Neural cell (in vitro differentiated cells): ENCODE results near the gene PAXIP1. TPM values are rescaled to one million over a fixed set of nuclear protein-coding genes. Genes with fewer than 3 reads are reported as not detected.

Experiments used
- H2AFZ ChIP-seq: fragments of 200-600, 300-800 bp; sonication (generic), shearing (Covaris generic); 2 replicates; pipeline ENCODE4 v1.6.0; 2014; ENCODE audit warnings: low read depth, mild to moderate bottlenecking, antibody characterized with exemption, low read length, moderate library complexity
- H3F3A ChIP-seq: fragments of 200-600 bp; shearing (Covaris generic); 2 replicates; pipeline ENCODE4 v1.6.1; 2016; ENCODE audit warnings: mild to moderate bottlenecking, moderate library complexity, mixed read lengths, antibody characterized with exemption, low read length; ENCODE audit not compliant: insufficient read depth, poor library complexity, severe bottlenecking
- H3K27ac ChIP-seq: fragments of 200-600, 300-800 bp; sonication (generic), shearing (Covaris generic); 2 replicates; pipeline ENCODE4 v1.5.1; 2014; ENCODE audit warnings: mild to moderate bottlenecking, low read length, moderate library complexity
- H3K27me3 ChIP-seq: fragments of 300-800, 200-600 bp; sonication (generic), shearing (Covaris generic); 2 replicates; pipeline ENCODE4 v1.6.0; 2014; ENCODE audit warnings: mild to moderate bottlenecking, low read depth, low read length, moderate library complexity; ENCODE audit not compliant: insufficient read depth
- H3K36me3 ChIP-seq: fragments of 300-800, 200-600 bp; sonication (generic), shearing (Covaris generic); 2 replicates; pipeline ENCODE4 v1.5.1; 2014; ENCODE audit warnings: mild to moderate bottlenecking, antibody characterized with exemption, low read length, moderate library complexity; ENCODE audit not compliant: insufficient read depth
- H3K4me2 ChIP-seq: fragments of 300-800, 200-600 bp; sonication (generic), shearing (Covaris generic); 2 replicates; pipeline ENCODE4 v1.6.0; 2014; ENCODE audit warnings: mild to moderate bottlenecking, low read length
- H3K4me3 ChIP-seq: fragments of 300-800, 200-600 bp; sonication (generic), shearing (Covaris generic); 2 replicates; pipeline ENCODE4 v1.5.1; 2014; ENCODE audit warnings: mild to moderate bottlenecking, low read length, moderate library complexity
- H3K79me2 ChIP-seq: fragments of 200-600 bp; shearing (Covaris generic); replicated peaks from 2 replicates; pipeline ENCODE4 v1.6.0; 2014; ENCODE audit warnings: mild to moderate bottlenecking, low read length, moderate library complexity; ENCODE audit not compliant: insufficient read depth
- H3K9ac ChIP-seq: fragments of 300-800, 200-600 bp; sonication (generic), shearing (Covaris generic); 2 replicates; pipeline ENCODE4 v1.6.1; 2016; ENCODE audit warnings: mild to moderate bottlenecking, low read length, mixed read lengths
- H3K9me2 ChIP-seq: fragments of 200-600 bp; shearing (Covaris generic); 2 replicates; pipeline ENCODE4 v1.6.1; 2016; ENCODE audit warnings: mild to moderate bottlenecking, low read length, mixed read lengths; ENCODE audit not compliant: insufficient read depth
- H3K9me3 ChIP-seq: fragments of 200-600, 300-800 bp; sonication (generic), shearing (Covaris generic); 2 replicates; pipeline ENCODE4 v1.6.1; 2016; ENCODE audit warnings: mild to moderate bottlenecking, mixed run types, low read length, moderate library complexity, mixed read lengths
- H4K20me1 ChIP-seq: fragments of 200-600 bp; shearing (Covaris generic); 2 replicates; pipeline ENCODE4 v1.6.1; 2016; ENCODE audit warnings: mild to moderate bottlenecking, mixed run types; ENCODE audit not compliant: insufficient read depth
- EP300 ChIP-seq: fragments of 450-650 bp; conservative IDR thresholded peaks from 2 replicates; pipeline ENCODE4 v1.6.1; 2014; ENCODE audit warnings: antibody characterized with exemption, mild to moderate bottlenecking, moderate library complexity; ENCODE audit not compliant: poor library complexity, severe bottlenecking
- EZH2 ChIP-seq: fragments of 200-600, 300-800 bp; shearing (Covaris generic), sonication (generic); IDR thresholded peaks from 2 replicates; pipeline ENCODE4 v1.6.1; 2014; ENCODE audit warnings: antibody characterized with exemption, low read length, borderline replicate concordance, mild to moderate bottlenecking; ENCODE audit not compliant: insufficient read depth, poor library complexity, severe bottlenecking
- MXI1 ChIP-seq: fragments of 450-650 bp; conservative IDR thresholded peaks from 2 replicates; pipeline ENCODE4 v1.6.1; 2014; ENCODE audit warnings: antibody characterized with exemption, mild to moderate bottlenecking; ENCODE audit not compliant: poor library complexity, severe bottlenecking
- POLR2AphosphoS5 ChIP-seq: IDR thresholded peaks from 2 replicates; pipeline ENCODE4 v1.6.1; 2012
- RAD21 ChIP-seq: fragments of 450-650 bp; conservative IDR thresholded peaks from 2 replicates; pipeline ENCODE4 v1.6.1; 2014; ENCODE audit warnings: antibody characterized with exemption, mild to moderate bottlenecking, moderate library complexity
- SMC3 ChIP-seq: fragments of 450-650 bp; conservative IDR thresholded peaks from 2 replicates; pipeline ENCODE4 v1.6.1; 2014; ENCODE audit warnings: antibody characterized with exemption, mild to moderate bottlenecking, moderate library complexity; ENCODE audit not compliant: poor library complexity
- TAF1 ChIP-seq: IDR thresholded peaks from 2 replicates; pipeline ENCODE4 v1.6.1; 2012; ENCODE audit warnings: low read depth
- polyA plus RNA-seq: library from polyadenylated mRNA; depleted of rRNA; stranded (reverse); fragments of >200 nt; gene quantifications from 2 replicates; pipeline ENCODE4 v1.2.3, GENCODE V29; 2014
- TF ChIP-seq, protein P1 (sequence below): fragments of 450-650 bp; IDR thresholded peaks from 2 replicates; pipeline ENCODE4 v1.5.1; 2014; ENCODE audit warnings: antibody characterized with exemption, mild to moderate bottlenecking, moderate library complexity; ENCODE audit not compliant: poor library complexity, severe bottlenecking
- TF ChIP-seq, protein P2 (sequence below): IDR thresholded peaks from 2 replicates; pipeline ENCODE4 v1.6.1; 2012; ENCODE audit warnings: borderline replicate concordance

The PAXIP1 gene
- polyA plus RNA-seq, 1 donor from 2014 or later = 14.4 TPM

DNA sequence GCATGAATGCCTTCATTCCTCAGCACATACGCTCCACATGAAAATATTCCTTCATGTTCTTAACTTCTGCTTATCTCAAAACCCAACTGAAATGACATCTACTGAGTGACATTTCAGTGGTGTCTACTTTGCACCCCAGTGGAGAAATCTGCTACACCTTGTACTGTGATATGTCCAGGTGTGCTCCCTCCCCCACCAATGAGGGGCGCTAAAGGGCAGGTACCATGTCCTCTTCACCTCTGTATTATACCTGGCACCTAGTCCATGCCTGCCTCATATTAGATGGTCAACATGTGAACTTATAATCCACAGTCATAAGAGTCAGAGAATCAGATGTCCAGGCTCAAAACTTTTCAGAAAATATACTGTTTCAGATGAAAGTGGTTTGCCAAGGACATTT lies 2.1 kb downstream of the PAXIP1 start:
- Histone ChIP-seq H3F3A (no peaks in the 10 kb centered on the region), H3K27me3 (no peaks in the 10 kb centered on the region), H3K4me2 (no peak overlapping the region), H3K9me3 (no peaks in the 10 kb centered on the region), H3K27ac (no peak overlapping the region), H3K36me3 (peaks cover 6% of the 10 kb centered on the region), H3K9me2 (no peaks in the 10 kb centered on the region), H3K79me2 (peaks cover 21% of the 10 kb centered on the region), H3K4me3 (no peak overlapping the region), H4K20me1 (no peaks in the 10 kb centered on the region), H2AFZ (no peak overlapping the region), H3K9ac (no peak overlapping the region)
- TF ChIP-seq EP300 = no peak
- TF ChIP-seq, protein P1, sequence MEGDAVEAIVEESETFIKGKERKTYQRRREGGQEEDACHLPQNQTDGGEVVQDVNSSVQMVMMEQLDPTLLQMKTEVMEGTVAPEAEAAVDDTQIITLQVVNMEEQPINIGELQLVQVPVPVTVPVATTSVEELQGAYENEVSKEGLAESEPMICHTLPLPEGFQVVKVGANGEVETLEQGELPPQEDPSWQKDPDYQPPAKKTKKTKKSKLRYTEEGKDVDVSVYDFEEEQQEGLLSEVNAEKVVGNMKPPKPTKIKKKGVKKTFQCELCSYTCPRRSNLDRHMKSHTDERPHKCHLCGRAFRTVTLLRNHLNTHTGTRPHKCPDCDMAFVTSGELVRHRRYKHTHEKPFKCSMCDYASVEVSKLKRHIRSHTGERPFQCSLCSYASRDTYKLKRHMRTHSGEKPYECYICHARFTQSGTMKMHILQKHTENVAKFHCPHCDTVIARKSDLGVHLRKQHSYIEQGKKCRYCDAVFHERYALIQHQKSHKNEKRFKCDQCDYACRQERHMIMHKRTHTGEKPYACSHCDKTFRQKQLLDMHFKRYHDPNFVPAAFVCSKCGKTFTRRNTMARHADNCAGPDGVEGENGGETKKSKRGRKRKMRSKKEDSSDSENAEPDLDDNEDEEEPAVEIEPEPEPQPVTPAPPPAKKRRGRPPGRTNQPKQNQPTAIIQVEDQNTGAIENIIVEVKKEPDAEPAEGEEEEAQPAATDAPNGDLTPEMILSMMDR = peak; percentile 16

DNA sequence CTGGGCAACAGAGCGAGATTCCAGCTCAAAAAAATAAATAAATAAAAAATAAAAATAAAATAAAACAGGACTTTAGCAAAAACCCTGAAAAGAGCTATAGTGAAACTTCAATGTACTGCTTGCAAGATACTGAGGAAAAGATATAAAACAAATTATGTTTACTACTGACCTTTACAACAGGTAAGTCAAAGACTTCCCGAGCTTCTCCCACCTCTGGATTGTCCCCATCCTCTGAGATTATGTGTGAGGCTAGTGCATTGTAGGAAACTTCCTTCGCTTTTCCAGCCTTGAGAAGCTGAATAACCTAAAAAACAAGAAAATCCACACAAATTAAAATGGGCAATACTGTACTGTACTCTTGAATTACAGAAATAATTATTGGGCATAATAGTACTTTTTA lies 4.4 kb downstream of the PAXIP1 start:
- H3K27me3 ChIP-seq = no peaks in the 10 kb centered on the region
- H3K27ac ChIP-seq = no peak overlapping the region
- H4K20me1 ChIP-seq = no peaks in the 10 kb centered on the region
- no peak overlapping the region for H3K4me2 ChIP-seq
- H3F3A ChIP-seq = no peaks in the 10 kb centered on the region
- no peaks in the 10 kb centered on the region for H3K9me3 ChIP-seq
- H3K79me2 ChIP-seq = peaks cover 15% of the 10 kb centered on the region
- H3K9ac ChIP-seq = no peak overlapping the region
- TF ChIP-seq EP300 = no peak
- TF ChIP-seq RAD21 = no peak
- TF ChIP-seq TAF1 = no peak
- TF ChIP-seq EZH2 = no peak
- TF ChIP-seq, protein P1 = no peak
- TF ChIP-seq, protein P2, sequence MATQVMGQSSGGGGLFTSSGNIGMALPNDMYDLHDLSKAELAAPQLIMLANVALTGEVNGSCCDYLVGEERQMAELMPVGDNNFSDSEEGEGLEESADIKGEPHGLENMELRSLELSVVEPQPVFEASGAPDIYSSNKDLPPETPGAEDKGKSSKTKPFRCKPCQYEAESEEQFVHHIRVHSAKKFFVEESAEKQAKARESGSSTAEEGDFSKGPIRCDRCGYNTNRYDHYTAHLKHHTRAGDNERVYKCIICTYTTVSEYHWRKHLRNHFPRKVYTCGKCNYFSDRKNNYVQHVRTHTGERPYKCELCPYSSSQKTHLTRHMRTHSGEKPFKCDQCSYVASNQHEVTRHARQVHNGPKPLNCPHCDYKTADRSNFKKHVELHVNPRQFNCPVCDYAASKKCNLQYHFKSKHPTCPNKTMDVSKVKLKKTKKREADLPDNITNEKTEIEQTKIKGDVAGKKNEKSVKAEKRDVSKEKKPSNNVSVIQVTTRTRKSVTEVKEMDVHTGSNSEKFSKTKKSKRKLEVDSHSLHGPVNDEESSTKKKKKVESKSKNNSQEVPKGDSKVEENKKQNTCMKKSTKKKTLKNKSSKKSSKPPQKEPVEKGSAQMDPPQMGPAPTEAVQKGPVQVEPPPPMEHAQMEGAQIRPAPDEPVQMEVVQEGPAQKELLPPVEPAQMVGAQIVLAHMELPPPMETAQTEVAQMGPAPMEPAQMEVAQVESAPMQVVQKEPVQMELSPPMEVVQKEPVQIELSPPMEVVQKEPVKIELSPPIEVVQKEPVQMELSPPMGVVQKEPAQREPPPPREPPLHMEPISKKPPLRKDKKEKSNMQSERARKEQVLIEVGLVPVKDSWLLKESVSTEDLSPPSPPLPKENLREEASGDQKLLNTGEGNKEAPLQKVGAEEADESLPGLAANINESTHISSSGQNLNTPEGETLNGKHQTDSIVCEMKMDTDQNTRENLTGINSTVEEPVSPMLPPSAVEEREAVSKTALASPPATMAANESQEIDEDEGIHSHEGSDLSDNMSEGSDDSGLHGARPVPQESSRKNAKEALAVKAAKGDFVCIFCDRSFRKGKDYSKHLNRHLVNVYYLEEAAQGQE = no peak
- TF ChIP-seq MXI1 = no peak
- no peak for TF ChIP-seq SMC3
- TF ChIP-seq POLR2AphosphoS5 = no peak
- H2AFZ ChIP-seq = no peak overlapping the region
- no peaks in the 10 kb centered on the region for H3K9me2 ChIP-seq
- no peak overlapping the region for H3K4me3 ChIP-seq
- peaks cover 6% of the 10 kb centered on the region for H3K36me3 ChIP-seq
